NB4 (cell line): ENCODE data around the gene COMP.

Experiments used
- CTCF ChIP-seq: IDR thresholded peaks from one replicate; pipeline ENCODE4 v1.5.1; 2012; ENCODE audit warnings: low read depth, low read length
- MYC ChIP-seq: IDR thresholded peaks from 2 replicates; pipeline ENCODE4 v1.6.1; 2011; ENCODE audit warnings: low read depth, low read length
- POLR2A ChIP-seq: IDR thresholded peaks from 2 replicates; pipeline ENCODE4 v1.6.1; 2011; ENCODE audit warnings: mild to moderate bottlenecking; ENCODE audit not compliant: insufficient read length; ENCODE audit errors: extremely low read depth

GRCh38 chr19:18834644-18834984, 43.5 kb upstream of the COMP start:
- no peak for TF ChIP-seq POLR2A
- no peak for TF ChIP-seq MYC
- TF ChIP-seq CTCF: no peak
